B cell (primary cell): Measurements from ENCODE around the gene AP4S1.

ENCODE experiments used
- EZH2 ChIP-seq: IDR thresholded peaks from 2 replicates; pipeline ENCODE4 v1.6.1; 2012; ENCODE audit warnings: borderline replicate concordance, low read depth, mild to moderate bottlenecking, moderate library complexity, low read length; ENCODE audit not compliant: insufficient read depth, poor library complexity, severe bottlenecking
- TF ChIP-seq, protein P1 (sequence below): fragments of 200-600 bp; IDR thresholded peaks from one replicate; pipeline ENCODE4 v1.8.0; 2022; ENCODE audit warnings: antibody characterized with exemption, mild to moderate bottlenecking

DNA sequence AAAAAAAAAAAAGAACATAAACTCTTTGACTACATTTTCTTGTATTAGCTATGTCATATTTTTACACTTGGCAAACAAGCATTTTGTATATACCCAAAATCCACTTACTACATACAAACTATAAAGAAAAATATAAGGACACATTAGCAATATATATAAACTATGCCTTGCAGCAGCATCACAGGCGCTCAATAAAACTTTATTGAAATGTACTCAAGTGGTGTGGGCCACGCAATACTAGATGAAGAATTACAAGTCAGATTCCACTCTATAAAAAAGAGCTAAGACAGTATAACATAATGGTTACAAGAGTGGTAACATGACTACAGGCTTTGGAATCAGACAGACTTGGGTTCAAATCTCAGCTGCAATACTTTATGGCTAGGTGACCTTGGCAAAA is 3.1 kb upstream of the AP4S1 start:
- TF ChIP-seq, protein P1, sequence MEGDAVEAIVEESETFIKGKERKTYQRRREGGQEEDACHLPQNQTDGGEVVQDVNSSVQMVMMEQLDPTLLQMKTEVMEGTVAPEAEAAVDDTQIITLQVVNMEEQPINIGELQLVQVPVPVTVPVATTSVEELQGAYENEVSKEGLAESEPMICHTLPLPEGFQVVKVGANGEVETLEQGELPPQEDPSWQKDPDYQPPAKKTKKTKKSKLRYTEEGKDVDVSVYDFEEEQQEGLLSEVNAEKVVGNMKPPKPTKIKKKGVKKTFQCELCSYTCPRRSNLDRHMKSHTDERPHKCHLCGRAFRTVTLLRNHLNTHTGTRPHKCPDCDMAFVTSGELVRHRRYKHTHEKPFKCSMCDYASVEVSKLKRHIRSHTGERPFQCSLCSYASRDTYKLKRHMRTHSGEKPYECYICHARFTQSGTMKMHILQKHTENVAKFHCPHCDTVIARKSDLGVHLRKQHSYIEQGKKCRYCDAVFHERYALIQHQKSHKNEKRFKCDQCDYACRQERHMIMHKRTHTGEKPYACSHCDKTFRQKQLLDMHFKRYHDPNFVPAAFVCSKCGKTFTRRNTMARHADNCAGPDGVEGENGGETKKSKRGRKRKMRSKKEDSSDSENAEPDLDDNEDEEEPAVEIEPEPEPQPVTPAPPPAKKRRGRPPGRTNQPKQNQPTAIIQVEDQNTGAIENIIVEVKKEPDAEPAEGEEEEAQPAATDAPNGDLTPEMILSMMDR, result no peak
- no peak for TF ChIP-seq EZH2
